Adrenal gland (tissue), 5 donors: ENCODE data around the gene PYGB.

Experiments
- CTCF ChIP-seq, 6 experiments: fragments of 450-650 bp in 4 of 6; fragments of 200-600 bp in 2 of 6; sonication (generic) in 1 of 6; IDR thresholded peaks; 1 replicate in 5 of 6; 2 replicates in 1 of 6; pipeline versions ENCODE4 v1.5.1 to v1.8.0; 2016 to 2021; ENCODE audit warnings: antibody characterized with exemption in 6 of 6, mild to moderate bottlenecking in 2 of 6, moderate library complexity in 1 of 6
- POLR2A ChIP-seq, 2 donors: fragments of 450-650 bp; IDR thresholded peaks; one replicate each; pipeline ENCODE4 v1.6.1; 2017; ENCODE audit warnings: antibody characterized with exemption in 2 of 2, mild to moderate bottlenecking in 2 of 2, moderate library complexity in 1 of 2
- donor health status: DM: no; HTN: no; CAD: no.

- TF ChIP-seq CTCF (IDR thresholded peaks at IDR 0.05) (no peak), POLR2A (IDR thresholded peaks at IDR 0.05) (no peak)
These were observed 42.4 kb upstream of the PYGB start for GRCh38 chr20:25205277-25206062.
